Measurements from ENCODE around the gene RNF145.

Gene RNF145

GRCh38 chr5:159217236-159217635, 7.9 kb upstream of the RNF145 start:
- DNase-seq = no peak

- no peak for DNase-seq
Observed at GRCh38 chr5:159216454-159216853, 7.1 kb upstream of the RNF145 start.

GRCh38 chr5:159215886-159216285, 6.5 kb upstream of the RNF145 start:
- DNase-seq = no peak

- no peak for DNase-seq
Observed at GRCh38 chr5:159214486-159215271, 5.3 kb upstream of the RNF145 start.

GRCh38 chr5:159212657-159213462, 3.5 kb upstream of the RNF145 start:
- no peak for DNase-seq

GRCh38 chr5:159211729-159212174, 2.4 kb upstream of the RNF145 start:
- no peak for DNase-seq

GRCh38 chr5:159210846-159211245, 1.5 kb upstream of the RNF145 start:
- no peak for DNase-seq

- peak; percentile 62 for DNase-seq
Observed at GRCh38 chr5:159210210-159210661, 883 bp upstream of the RNF145 start.

GRCh38 chr5:159208514-159209437, 577 bp downstream of the RNF145 start:
- no peak for DNase-seq

- DNase-seq = peak; percentile 87
Observed at GRCh38 chr5:159207686-159208513, 1.5 kb downstream of the RNF145 start.

GRCh38 chr5:159207222-159207685, 2.1 kb downstream of the RNF145 start:
- no peak for DNase-seq

- no peak for DNase-seq
Observed at GRCh38 chr5:159206818-159207217, 2.5 kb downstream of the RNF145 start.

GRCh38 chr5:159206368-159206767, 3.0 kb downstream of the RNF145 start:
- DNase-seq = no peak

- no peak for DNase-seq
Observed at GRCh38 chr5:159203351-159203750, 6.0 kb downstream of the RNF145 start.

GRCh38 chr5:159202151-159202550, 7.2 kb downstream of the RNF145 start:
- no peak for DNase-seq

- DNase-seq = no peak
Observed at GRCh38 chr5:159199780-159200179, 9.6 kb downstream of the RNF145 start.

- no peak for DNase-seq
Observed at GRCh38 chr5:159199225-159199624, 10.1 kb downstream of the RNF145 start.

GRCh38 chr5:159198063-159199036, 11.0 kb downstream of the RNF145 start:
- no peak for DNase-seq

- DNase-seq = no peak
Observed at GRCh38 chr5:159195775-159196174, 13.6 kb downstream of the RNF145 start.

GRCh38 chr5:159190170-159190569, 19.2 kb downstream of the RNF145 start:
- DNase-seq = no peak

GRCh38 chr5:159189310-159189709, 20.0 kb downstream of the RNF145 start:
- DNase-seq = no peak
